Activated CD4-positive, alpha-beta T cell treated with anti-CD3 and anti-CD28 coated beads, Interleukin-2, Interleukin-6, amounts not matched to agents 100 ng/mL and 50 ng/mL, durations not matched to agents 16 hours and 8 hours (primary cell): ENCODE results near the gene SERPINB5.

ENCODE experiments used
- DNase-seq: peaks from one replicate; pipeline ENCODE4 v3.0.0-alpha.2; 2020

SERPINB5 gene

GRCh38 chr18:63532471-63532870, 55.7 kb downstream of the SERPINB5 start:
- no peak for DNase-seq

GRCh38 chr18:63534615-63535014, 57.9 kb downstream of the SERPINB5 start:
- peak; percentile 34 for DNase-seq

- no peak for DNase-seq
Measured at GRCh38 chr18:63539904-63540510, 63.2 kb downstream of the SERPINB5 start.

- no peak for DNase-seq
Measured at GRCh38 chr18:63542069-63542468, 65.3 kb downstream of the SERPINB5 start, which contains the start of gene SERPINB12. Gene SERPINB12, plus strand, starts transcription at chr18:63542369. Its CDS starts 13,791 bp downstream, at chr18:63556160.

GRCh38 chr18:63544017-63544416, 67.3 kb downstream of the SERPINB5 start:
- DNase-seq, result no peak

- DNase-seq, result no peak
Measured at GRCh38 chr18:63545000-63545399, 68.2 kb downstream of the SERPINB5 start.

GRCh38 chr18:63550068-63550467, 73.3 kb downstream of the SERPINB5 start:
- DNase-seq, result no peak

GRCh38 chr18:63551769-63552168, 75.0 kb downstream of the SERPINB5 start:
- DNase-seq, result no peak

- DNase-seq, result no peak
Measured at GRCh38 chr18:63552581-63552980, 75.8 kb downstream of the SERPINB5 start.

- no peak for DNase-seq
Measured at GRCh38 chr18:63553081-63553480, 76.3 kb downstream of the SERPINB5 start.
